ENCODE measurements around the gene SLC24A3.

The SLC24A3 gene

GRCh38 chr20:19318610-19319009 lies 106.2 kb downstream of the SLC24A3 start:
- no CpG with 5 or more reads among the region's 4 CpGs for WGBS, 2 donors (ENCODE audit: extremely low coverage in 2 of 2, insufficient read length in 2 of 2, insufficient replicate concordance in 1 of 2)
- Histone ChIP-seq H3K4ac (ENCODE audit: low read length) (no peak overlapping the region), H4K91ac (ENCODE audit: low read depth, low read length, poor library complexity) (no peak overlapping the region), H3K4me3 (ENCODE audit: low read length in 2 of 2) (no peak overlapping the region), H3K36me3 (replicated peaks in 1 of 2; ENCODE audit: control insufficient read depth in 2 of 2, insufficient read depth in 2 of 2, low read length in 2 of 2) (no peaks in the 10 kb centered on the region), H3K9me3 (replicated peaks in 1 of 2; ENCODE audit: control insufficient read depth in 2 of 2, insufficient read depth in 1 of 2, low read depth in 1 of 2, low read length in 2 of 2) (no peaks in the 10 kb centered on the region), H2AK5ac (ENCODE audit: low read depth, low read length) (no peak overlapping the region), H3K27ac (replicated peaks; ENCODE audit: low read length) (no peak overlapping the region), H3K23ac (ENCODE audit: low read depth, low read length, poor library complexity) (no peak overlapping the region), H2AFZ (ENCODE audit: low read length) (no peak overlapping the region), H2BK5ac (ENCODE audit: low read length) (no peak overlapping the region), H2BK15ac (ENCODE audit: low read length) (no peak overlapping the region), H3K79me1 (ENCODE audit: low read depth, low read length) (no peaks in the 10 kb centered on the region), H3K27me3 (ENCODE audit: control insufficient read depth in 3 of 3, insufficient read depth in 3 of 3, low read depth in 1 of 3, low read length in 3 of 3) (no peaks in the 10 kb centered on the region), H2BK120ac (ENCODE audit: low read depth, low read length) (no peak overlapping the region), H2BK12ac (ENCODE audit: low read length) (no peak overlapping the region), H3K4me1 (ENCODE audit: control insufficient read depth in 2 of 2, insufficient read depth in 1 of 2, low read depth in 1 of 2, low read length in 2 of 2) (peaks cover 0 to 6% of the 10 kb centered on the region in 2 donors), H3K9ac (ENCODE audit: low read depth, low read length, poor library complexity) (no peak overlapping the region), H3K14ac (ENCODE audit: low read length) (peak overlapping the region; percentile 33), H3K4me2 (ENCODE audit: insufficient read depth, low read length, poor library complexity, severe bottlenecking) (no peak overlapping the region), H3K18ac (ENCODE audit: low read length) (no peak overlapping the region), H4K8ac (ENCODE audit: low read depth, low read length) (no peak overlapping the region)
- DNase-seq (ENCODE audit: low spot score) = no peak

- Histone ChIP-seq H3K23ac (ENCODE audit: low read depth, low read length, poor library complexity) (no peak overlapping the region), H2AK5ac (ENCODE audit: low read depth, low read length) (peak overlapping the region; percentile 50), H4K91ac (ENCODE audit: low read depth, low read length, poor library complexity) (no peak overlapping the region), H3K14ac (ENCODE audit: low read length) (no peak overlapping the region), H2BK5ac (ENCODE audit: low read length) (no peak overlapping the region), H2BK120ac (ENCODE audit: low read depth, low read length) (no peak overlapping the region), H3K27me3 (ENCODE audit: control insufficient read depth in 3 of 3, insufficient read depth in 3 of 3, low read depth in 1 of 3, low read length in 3 of 3) (no peaks in the 10 kb centered on the region), H3K4me1 (ENCODE audit: control insufficient read depth in 2 of 2, insufficient read depth in 1 of 2, low read depth in 1 of 2, low read length in 2 of 2) (peaks cover 0 to 6% of the 10 kb centered on the region in 2 donors), H3K36me3 (replicated peaks in 1 of 2; ENCODE audit: control insufficient read depth in 2 of 2, insufficient read depth in 2 of 2, low read length in 2 of 2) (no peaks in the 10 kb centered on the region), H3K4ac (ENCODE audit: low read length) (no peak overlapping the region), H2BK15ac (ENCODE audit: low read length) (no peak overlapping the region), H2BK12ac (ENCODE audit: low read length) (no peak overlapping the region), H3K9ac (ENCODE audit: low read depth, low read length, poor library complexity) (no peak overlapping the region), H2AFZ (ENCODE audit: low read length) (no peak overlapping the region), H3K79me1 (ENCODE audit: low read depth, low read length) (no peaks in the 10 kb centered on the region), H3K9me3 (replicated peaks in 1 of 2; ENCODE audit: control insufficient read depth in 2 of 2, insufficient read depth in 1 of 2, low read depth in 1 of 2, low read length in 2 of 2) (no peaks in the 10 kb centered on the region), H3K4me2 (ENCODE audit: insufficient read depth, low read length, poor library complexity, severe bottlenecking) (no peak overlapping the region), H3K4me3 (ENCODE audit: low read length in 2 of 2) (no peak overlapping the region), H3K18ac (ENCODE audit: low read length) (peak overlapping the region; percentile 32), H4K8ac (ENCODE audit: low read depth, low read length) (no peak overlapping the region), H3K27ac (replicated peaks; ENCODE audit: low read length) (no peak overlapping the region)
- WGBS, 2 donors (ENCODE audit: extremely low coverage in 2 of 2, insufficient read length in 2 of 2, insufficient replicate concordance in 1 of 2) = no CpG with 5 or more reads among the region's 8 CpGs
- no peak for DNase-seq (ENCODE audit: low spot score)
These were observed 107.6 kb downstream of the SLC24A3 start for GRCh38 chr20:19320005-19320404.

GRCh38 chr20:19321176-19321575 lies 108.7 kb downstream of the SLC24A3 start:
- Histone ChIP-seq H3K4me3 (ENCODE audit: low read length in 2 of 2) (no peak overlapping the region), H3K9me3 (replicated peaks in 1 of 2; ENCODE audit: control insufficient read depth in 2 of 2, insufficient read depth in 1 of 2, low read depth in 1 of 2, low read length in 2 of 2) (no peaks in the 10 kb centered on the region), H3K4me2 (ENCODE audit: insufficient read depth, low read length, poor library complexity, severe bottlenecking) (no peak overlapping the region), H4K91ac (ENCODE audit: low read depth, low read length, poor library complexity) (no peak overlapping the region), H2AFZ (ENCODE audit: low read length) (no peak overlapping the region), H4K8ac (ENCODE audit: low read depth, low read length) (no peak overlapping the region), H3K4ac (ENCODE audit: low read length) (no peak overlapping the region), H3K18ac (ENCODE audit: low read length) (no peak overlapping the region), H2BK12ac (ENCODE audit: low read length) (no peak overlapping the region), H2AK5ac (ENCODE audit: low read depth, low read length) (no peak overlapping the region), H3K27ac (replicated peaks; ENCODE audit: low read length) (no peak overlapping the region), H3K14ac (ENCODE audit: low read length) (no peak overlapping the region), H3K79me1 (ENCODE audit: low read depth, low read length) (no peaks in the 10 kb centered on the region), H3K27me3 (ENCODE audit: control insufficient read depth in 3 of 3, insufficient read depth in 3 of 3, low read depth in 1 of 3, low read length in 3 of 3) (no peaks in the 10 kb centered on the region), H2BK5ac (ENCODE audit: low read length) (no peak overlapping the region), H3K9ac (ENCODE audit: low read depth, low read length, poor library complexity) (no peak overlapping the region), H3K23ac (ENCODE audit: low read depth, low read length, poor library complexity) (no peak overlapping the region), H3K4me1 (ENCODE audit: control insufficient read depth in 2 of 2, insufficient read depth in 1 of 2, low read depth in 1 of 2, low read length in 2 of 2) (peaks cover 0 to 6% of the 10 kb centered on the region in 2 donors), H2BK15ac (ENCODE audit: low read length) (no peak overlapping the region), H3K36me3 (replicated peaks in 1 of 2; ENCODE audit: control insufficient read depth in 2 of 2, insufficient read depth in 2 of 2, low read length in 2 of 2) (no peaks in the 10 kb centered on the region), H2BK120ac (ENCODE audit: low read depth, low read length) (no peak overlapping the region)
- no CpG with 5 or more reads among the region's 5 CpGs for WGBS, 2 donors (ENCODE audit: extremely low coverage in 2 of 2, insufficient read length in 2 of 2, insufficient replicate concordance in 1 of 2)
- no peak for DNase-seq (ENCODE audit: low spot score)

- Histone ChIP-seq H3K27ac (replicated peaks; ENCODE audit: low read length) (no peak overlapping the region), H2BK120ac (ENCODE audit: low read depth, low read length) (no peak overlapping the region), H3K14ac (ENCODE audit: low read length) (no peak overlapping the region), H2BK5ac (ENCODE audit: low read length) (no peak overlapping the region), H3K4me1 (ENCODE audit: control insufficient read depth in 2 of 2, insufficient read depth in 1 of 2, low read depth in 1 of 2, low read length in 2 of 2) (peaks cover 0 to 5% of the 10 kb centered on the region in 2 donors), H4K8ac (ENCODE audit: low read depth, low read length) (no peak overlapping the region), H2BK15ac (ENCODE audit: low read length) (no peak overlapping the region), H3K4me3 (ENCODE audit: low read length in 2 of 2) (no peak overlapping the region), H3K18ac (ENCODE audit: low read length) (no peak overlapping the region), H3K27me3 (ENCODE audit: control insufficient read depth in 3 of 3, insufficient read depth in 3 of 3, low read depth in 1 of 3, low read length in 3 of 3) (no peaks in the 10 kb centered on the region), H3K36me3 (replicated peaks in 1 of 2; ENCODE audit: control insufficient read depth in 2 of 2, insufficient read depth in 2 of 2, low read length in 2 of 2) (no peaks in the 10 kb centered on the region), H3K4ac (ENCODE audit: low read length) (no peak overlapping the region), H2AK5ac (ENCODE audit: low read depth, low read length) (no peak overlapping the region), H4K91ac (ENCODE audit: low read depth, low read length, poor library complexity) (no peak overlapping the region), H3K9ac (ENCODE audit: low read depth, low read length, poor library complexity) (no peak overlapping the region), H3K23ac (ENCODE audit: low read depth, low read length, poor library complexity) (no peak overlapping the region), H3K79me1 (ENCODE audit: low read depth, low read length) (no peaks in the 10 kb centered on the region), H3K9me3 (replicated peaks in 1 of 2; ENCODE audit: control insufficient read depth in 2 of 2, insufficient read depth in 1 of 2, low read depth in 1 of 2, low read length in 2 of 2) (no peaks in the 10 kb centered on the region), H2AFZ (ENCODE audit: low read length) (no peak overlapping the region), H2BK12ac (ENCODE audit: low read length) (no peak overlapping the region), H3K4me2 (ENCODE audit: insufficient read depth, low read length, poor library complexity, severe bottlenecking) (no peak overlapping the region)
- WGBS, 2 donors (ENCODE audit: extremely low coverage in 2 of 2, insufficient read length in 2 of 2, insufficient replicate concordance in 1 of 2) = 100% methylated on average over 1 of the region's 12 CpGs; no CpG with 5 or more reads in 1 of the 2 donors
- no peak for DNase-seq (ENCODE audit: low spot score)
These were observed 109.9 kb downstream of the SLC24A3 start for GRCh38 chr20:19322061-19322985.
